ENCODE data around the gene NPM1. TPM values are rescaled to one million over a fixed set of nuclear protein-coding genes. Genes with fewer than 3 reads are reported as not detected.

The NPM1 gene
- total RNA-seq, 1 experiment from 2014 or later, result 3,122 TPM

- Histone ChIP-seq H3K18ac (ENCODE audit: insufficient read length, low read depth, low read length) (no peak overlapping the region), H3K23me2 (ENCODE audit: insufficient read length, low read depth, low read length, poor library complexity, severe bottlenecking) (no peaks in the 10 kb centered on the region), H4K91ac (ENCODE audit: insufficient read length, low read depth, low read length) (no peak overlapping the region), H2BK20ac (ENCODE audit: low read depth, low read length, poor library complexity, severe bottlenecking) (no peak overlapping the region), H3K9ac (ENCODE audit: extremely low read depth, insufficient read length, low read length) (no peak overlapping the region), H3K4me1 (ENCODE audit: insufficient read depth, low read length) (peaks cover 10% of the 10 kb centered on the region; the same call in 1 of the 2 replicates), H3K56ac (ENCODE audit: insufficient read length, low read depth, low read length) (no peak overlapping the region), H3K9me3 (ENCODE audit: control insufficient read depth, low read depth, low read length) (no peaks in the 10 kb centered on the region), H3K27ac (ENCODE audit: insufficient read length, low read depth, low read length) (no peak overlapping the region), H4K20me1 (ENCODE audit: control insufficient read depth, insufficient read depth, insufficient read length) (no peaks in the 10 kb centered on the region), H3K4ac (ENCODE audit: low read depth, low read length) (no peak overlapping the region), H2BK12ac (ENCODE audit: insufficient read length, low read depth, low read length) (no peak overlapping the region), H2BK15ac (ENCODE audit: low read depth, low read length) (no peak overlapping the region), H2BK120ac (ENCODE audit: low read depth, low read length, poor library complexity, severe bottlenecking) (no peak overlapping the region), H3K23ac (ENCODE audit: insufficient read length, low read depth, low read length) (no peak overlapping the region), H3K79me2 (ENCODE audit: insufficient read depth, low read length) (no peaks in the 10 kb centered on the region), H4K8ac (replicated peaks; ENCODE audit: insufficient read length, low read depth, low read length) (no peak overlapping the region), H2AFZ (ENCODE audit: low read length) (no peak overlapping the region), H3K79me1 (ENCODE audit: insufficient read depth, low read depth, low read length, poor library complexity, severe bottlenecking) (no peaks in the 10 kb centered on the region), H3T11ph (ENCODE audit: low read length) (no peak overlapping the region), H3K4me2 (ENCODE audit: insufficient read depth, insufficient read length, low read length) (no peak overlapping the region), H2BK5ac (ENCODE audit: insufficient read length, low read length) (no peak overlapping the region), H3K14ac (ENCODE audit: insufficient read depth, low read length) (no peak overlapping the region), H2AK5ac (ENCODE audit: insufficient read length, low read length) (no peak overlapping the region), H3K27me3 (ENCODE audit: insufficient read depth, low read length) (no peaks in the 10 kb centered on the region), H4K5ac (ENCODE audit: insufficient read length, low read depth, low read length) (no peak overlapping the region)
- no CpG with 5 or more reads among the region's 13 CpGs for whole genome bisulfite sequencing (ENCODE audit: extremely low coverage, insufficient read length, low lambda C conversion rate)
- peaks cover 4% of the 10 kb centered on the region for H3K27me3 Mint-ChIP-seq (ENCODE audit: low read depth)
- peaks cover 33 to 48% of the 10 kb centered on the region in 2 experiments for H3K4me1 Mint-ChIP-seq
- TF ChIP-seq, protein P1, sequence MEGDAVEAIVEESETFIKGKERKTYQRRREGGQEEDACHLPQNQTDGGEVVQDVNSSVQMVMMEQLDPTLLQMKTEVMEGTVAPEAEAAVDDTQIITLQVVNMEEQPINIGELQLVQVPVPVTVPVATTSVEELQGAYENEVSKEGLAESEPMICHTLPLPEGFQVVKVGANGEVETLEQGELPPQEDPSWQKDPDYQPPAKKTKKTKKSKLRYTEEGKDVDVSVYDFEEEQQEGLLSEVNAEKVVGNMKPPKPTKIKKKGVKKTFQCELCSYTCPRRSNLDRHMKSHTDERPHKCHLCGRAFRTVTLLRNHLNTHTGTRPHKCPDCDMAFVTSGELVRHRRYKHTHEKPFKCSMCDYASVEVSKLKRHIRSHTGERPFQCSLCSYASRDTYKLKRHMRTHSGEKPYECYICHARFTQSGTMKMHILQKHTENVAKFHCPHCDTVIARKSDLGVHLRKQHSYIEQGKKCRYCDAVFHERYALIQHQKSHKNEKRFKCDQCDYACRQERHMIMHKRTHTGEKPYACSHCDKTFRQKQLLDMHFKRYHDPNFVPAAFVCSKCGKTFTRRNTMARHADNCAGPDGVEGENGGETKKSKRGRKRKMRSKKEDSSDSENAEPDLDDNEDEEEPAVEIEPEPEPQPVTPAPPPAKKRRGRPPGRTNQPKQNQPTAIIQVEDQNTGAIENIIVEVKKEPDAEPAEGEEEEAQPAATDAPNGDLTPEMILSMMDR (conservative IDR thresholded peaks at IDR 0.05), result no peak
- no peak overlapping the region for H3K27ac Mint-ChIP-seq
- H3K36me3 Mint-ChIP-seq (ENCODE audit: insufficient read depth in 1 of 3, low read depth in 3 of 3), result peaks cover 0 to 3% (median 0%) of the 10 kb centered on the region in 3 experiments; a peak in 2 of 7 replicates
- H3K9me3 Mint-ChIP-seq, result no peaks in the 10 kb centered on the region
- no peak for DNase-seq
- no peak overlapping the region for H3K4me3 Mint-ChIP-seq
These were observed 49.2 kb downstream of the NPM1 start for GRCh38 chr5:171436804-171437285.
